Fibroblast of lung (primary cell): Measurements from ENCODE around the gene RARG. TPM values are rescaled to one million over a fixed set of nuclear protein-coding genes. Genes with fewer than 3 reads are reported as not detected.
A peak's percentile ranks its signal among the peaks of the same experiment; 100 is the strongest.
"Not testable (repeated sequence)": the region's sequence is repeated elsewhere in the genome, so short reads cannot be mapped to it uniquely, and the experiment has no call there.

Source experiments
- DNase-seq, 2 donors: peaks; one replicate each; pipeline versions ENCODE4 v3.0.0 to v3.0.0-alpha.2; 2010; ENCODE audit warnings: low read depth in 2 of 2
- H2AFZ ChIP-seq: 2 replicates; pipeline ENCODE4 v1.5.1; 2012; ENCODE audit warnings: low read length, control low read depth, inconsistent platforms
- H3K27ac ChIP-seq: 2 replicates; pipeline ENCODE4 v1.5.1; 2011; ENCODE audit warnings: low read length, control low read depth; ENCODE audit not compliant: insufficient read depth
- H3K27me3 ChIP-seq: 2 replicates; pipeline ENCODE4 v1.5.1; 2011; ENCODE audit warnings: mild to moderate bottlenecking, low read length; ENCODE audit not compliant: control insufficient read depth, insufficient read depth
- H3K36me3 ChIP-seq: 2 replicates; pipeline ENCODE4 v1.5.1; 2011; ENCODE audit warnings: low read length; ENCODE audit not compliant: control insufficient read depth, insufficient read depth
- H3K4me1 ChIP-seq: 2 replicates; pipeline ENCODE4 v1.5.1; 2011; ENCODE audit warnings: low read length; ENCODE audit not compliant: control insufficient read depth, insufficient read depth; ENCODE audit errors: extremely low read depth
- H3K4me2 ChIP-seq: 2 replicates; pipeline ENCODE4 v1.5.1; 2011; ENCODE audit warnings: low read length, control low read depth; ENCODE audit not compliant: insufficient read depth; ENCODE audit errors: extremely low read depth
- H3K4me3 ChIP-seq, 4 experiments: fragments of 200-600 bp in 1 of 4; sonication (generic) in 1 of 4; replicated peaks in 1 of 4; 2 replicates each; pipeline ENCODE4 v1.5.1; 2011 to 2016; ENCODE audit warnings: low read length in 4 of 4, low read depth in 3 of 4, mild to moderate bottlenecking in 3 of 4, control low read depth in 2 of 4, inconsistent platforms in 1 of 4, mixed read lengths in 1 of 4; ENCODE audit not compliant: insufficient read depth in 1 of 4; ENCODE audit errors: control extremely low read depth in 1 of 4
- H3K79me2 ChIP-seq: 2 replicates; pipeline ENCODE4 v1.5.1; 2012; ENCODE audit warnings: mild to moderate bottlenecking, low read length, inconsistent platforms; ENCODE audit not compliant: control insufficient read depth, insufficient read depth
- H3K9ac ChIP-seq: 2 replicates; pipeline ENCODE4 v1.5.1; 2011; ENCODE audit warnings: mild to moderate bottlenecking, low read length, control low read depth; ENCODE audit not compliant: insufficient read depth
- H3K9me3 ChIP-seq: 2 replicates; pipeline ENCODE4 v1.5.1; 2012; ENCODE audit warnings: low read depth, low read length; ENCODE audit not compliant: control insufficient read depth, insufficient read depth
- H4K20me1 ChIP-seq: 2 replicates; pipeline ENCODE4 v1.5.1; 2011; ENCODE audit warnings: low read length; ENCODE audit not compliant: control insufficient read depth, insufficient read depth; ENCODE audit errors: extremely low read depth
- CTCF ChIP-seq, 2 donors: IDR thresholded peaks in 1 of 2; conservative IDR thresholded peaks in 1 of 2; 1 replicate in 1 of 2; 2 replicates in 1 of 2; pipeline ENCODE4 v1.5.1; 2011 to 2012; ENCODE audit warnings: low read length in 2 of 2, control low read depth in 1 of 2, inconsistent platforms in 1 of 2, low read depth in 1 of 2, mild to moderate bottlenecking in 1 of 2
- EZH2 ChIP-seq: IDR thresholded peaks from 2 replicates; pipeline ENCODE4 v1.5.1; 2012; ENCODE audit warnings: low read length, control low read depth, mild to moderate bottlenecking; ENCODE audit errors: missing control alignments
- polyA plus RNA-seq, 2 donors: library from polyadenylated mRNA; depleted of rRNA in 1 of 2; stranded (reverse) in 1 of 2; unstranded in 1 of 2; fragments of >200 nt; gene quantifications; 2 replicates each; pipeline ENCODE4 v1.2.1, GENCODE V29; 2011 to 2012; ENCODE audit warnings: missing spikeins in 1 of 2
- total RNA-seq: library from RNA; depleted of rRNA; stranded (reverse); fragments of >200 nt; gene quantifications from 2 replicates; pipeline ENCODE4 v1.2.1, GENCODE V29; 2014

Gene RARG
- total and polyA plus RNA-seq, 2 donors (not counting 1 experiment from before 2014, with no cell fraction given) = 30.4 to 51.4 TPM

- no peaks in the 10 kb centered on the region for H3K9me3 ChIP-seq
- peaks cover 12% of the 10 kb centered on the region for H3K4me1 ChIP-seq
- peak overlapping the region; percentile 67 for H3K9ac ChIP-seq
- H3K27me3 ChIP-seq = no peaks in the 10 kb centered on the region
- H4K20me1 ChIP-seq = no peaks in the 10 kb centered on the region
- no peak for DNase-seq
- TF ChIP-seq EZH2 (no peak), CTCF (conservative IDR thresholded peaks at IDR 0.05 in 1 of 2, IDR thresholded peaks at IDR 0.05 in 1 of 2; ENCODE audit: low read depth in 1 of 2, low read length in 2 of 2) (no peak)
- peak overlapping the region; percentile 65 for H3K4me2 ChIP-seq
- H3K4me3 ChIP-seq = peak overlapping the region; percentile 59 to 82 (median 70)
- peak overlapping the region; percentile 90 for H2AFZ ChIP-seq
- H3K36me3 ChIP-seq = peaks cover 1% of the 10 kb centered on the region
- peaks cover 16% of the 10 kb centered on the region for H3K79me2 ChIP-seq
- H3K27ac ChIP-seq = peak overlapping the region; percentile 92
Measured at GRCh38 chr12:53179687-53180219, 52.3 kb downstream of the RARG start.

- H4K20me1 ChIP-seq, H3K27me3 ChIP-seq, H3K27ac ChIP-seq, H3K4me3 ChIP-seq, H3K9ac ChIP-seq, H2AFZ ChIP-seq, DNase-seq, H3K9me3 ChIP-seq, H3K36me3 ChIP-seq, H3K4me2 ChIP-seq: not testable (repeated sequence)
- Histone ChIP-seq H3K79me2 (peaks cover 14% of the 10 kb centered on the region), H3K4me1 (peaks cover 13% of the 10 kb centered on the region)
Measured at GRCh38 chr12:53178803-53179202, 53.2 kb downstream of the RARG start.

GRCh38 chr12:53177447-53177846 is 54.6 kb downstream of the RARG start:
- not testable (repeated sequence) for DNase-seq, H3K9me3 ChIP-seq, H3K4me3 ChIP-seq, H3K9ac ChIP-seq, H2AFZ ChIP-seq, H3K36me3 ChIP-seq, H3K27ac ChIP-seq, H3K4me2 ChIP-seq, H4K20me1 ChIP-seq, H3K27me3 ChIP-seq
- Histone ChIP-seq H3K4me1 (peaks cover 19% of the 10 kb centered on the region), H3K79me2 (peaks cover 10% of the 10 kb centered on the region)

DNA sequence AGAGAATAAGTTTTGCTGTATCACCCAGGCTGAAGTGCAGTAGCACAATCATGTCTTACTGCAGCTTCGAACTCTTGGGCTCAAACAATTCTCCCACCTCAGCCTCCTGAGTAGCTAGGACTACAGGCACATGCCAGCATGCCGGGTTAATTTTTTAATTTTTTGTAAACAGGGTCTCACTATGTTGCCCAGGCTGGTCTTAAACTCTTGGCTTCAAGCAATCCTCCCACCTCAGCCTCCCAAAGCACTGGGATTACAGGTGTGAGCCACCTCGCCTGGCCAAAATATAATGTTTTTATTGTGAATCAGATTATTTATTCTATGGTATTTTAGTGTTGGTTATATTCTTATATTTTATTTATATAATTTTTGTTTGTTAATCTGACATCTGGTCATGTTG is 55.3 kb downstream of the RARG start:
- H3K36me3 ChIP-seq = no peaks in the 10 kb centered on the region
- peaks cover 18% of the 10 kb centered on the region for H3K4me1 ChIP-seq
- H3K79me2 ChIP-seq = peaks cover 3% of the 10 kb centered on the region
- DNase-seq = no peak
- no peak overlapping the region for H3K4me2 ChIP-seq
- no peak overlapping the region for H3K9ac ChIP-seq
- no peaks in the 10 kb centered on the region for H3K9me3 ChIP-seq
- H3K27ac ChIP-seq = no peak overlapping the region
- no peaks in the 10 kb centered on the region for H4K20me1 ChIP-seq
- no peak overlapping the region for H3K4me3 ChIP-seq
- no peaks in the 10 kb centered on the region for H3K27me3 ChIP-seq
- TF ChIP-seq CTCF (conservative IDR thresholded peaks at IDR 0.05 in 1 of 2, IDR thresholded peaks at IDR 0.05 in 1 of 2; ENCODE audit: low read depth in 1 of 2, low read length in 2 of 2) = no peak
- TF ChIP-seq EZH2 = no peak
- no peak overlapping the region for H2AFZ ChIP-seq
